Stimulated activated CD4-positive, alpha-beta T cell treated with anti-CD3 and anti-CD28 coated beads, Interleukin-4, amount 100 ng/mL, for 24 hours (primary cell): ENCODE data around the gene GTF3C5.

Experiments used
- DNase-seq: peaks from one replicate; pipeline ENCODE4 v3.0.0-alpha.2; 2020

The GTF3C5 gene

DNA sequence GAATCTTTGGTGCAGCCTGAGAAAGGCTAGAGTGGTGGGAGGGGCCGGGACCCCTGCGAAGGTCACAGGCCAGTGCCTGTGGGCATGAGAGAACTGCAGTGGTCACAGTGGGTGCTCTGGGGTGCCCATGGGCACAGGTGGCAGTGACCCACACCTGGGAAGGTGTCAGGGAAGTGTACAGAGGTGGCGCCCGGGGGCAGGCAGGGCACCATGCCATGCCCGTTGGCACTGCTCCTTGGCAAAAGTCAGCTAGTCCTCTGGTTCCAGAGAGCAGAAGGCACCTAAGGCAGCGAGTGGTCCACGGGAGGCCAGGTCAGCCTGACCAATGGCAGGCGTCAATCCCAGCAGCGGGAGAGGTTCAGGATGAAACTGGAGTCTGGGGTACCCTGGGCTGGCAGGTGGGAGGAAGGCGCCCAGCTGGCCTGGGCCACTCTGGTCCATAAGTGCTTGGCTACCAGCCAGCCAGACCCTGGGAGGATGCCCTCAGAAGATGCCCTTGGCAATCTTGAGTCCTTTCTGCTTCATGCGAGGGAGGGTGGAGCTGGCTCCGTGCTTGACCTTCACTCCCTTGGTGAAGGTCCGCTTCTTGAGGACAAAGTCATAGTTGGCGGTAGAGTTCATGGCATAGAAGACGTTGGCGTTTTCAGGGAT lies 67.4 kb downstream of the GTF3C5 start:
- no peak for DNase-seq

GRCh38 chr9:133098871-133099270 lies 68.1 kb downstream of the GTF3C5 start:
- DNase-seq, result no peak

- no peak for DNase-seq
Observed at GRCh38 chr9:133099726-133100505, 69.1 kb downstream of the GTF3C5 start.

DNA sequence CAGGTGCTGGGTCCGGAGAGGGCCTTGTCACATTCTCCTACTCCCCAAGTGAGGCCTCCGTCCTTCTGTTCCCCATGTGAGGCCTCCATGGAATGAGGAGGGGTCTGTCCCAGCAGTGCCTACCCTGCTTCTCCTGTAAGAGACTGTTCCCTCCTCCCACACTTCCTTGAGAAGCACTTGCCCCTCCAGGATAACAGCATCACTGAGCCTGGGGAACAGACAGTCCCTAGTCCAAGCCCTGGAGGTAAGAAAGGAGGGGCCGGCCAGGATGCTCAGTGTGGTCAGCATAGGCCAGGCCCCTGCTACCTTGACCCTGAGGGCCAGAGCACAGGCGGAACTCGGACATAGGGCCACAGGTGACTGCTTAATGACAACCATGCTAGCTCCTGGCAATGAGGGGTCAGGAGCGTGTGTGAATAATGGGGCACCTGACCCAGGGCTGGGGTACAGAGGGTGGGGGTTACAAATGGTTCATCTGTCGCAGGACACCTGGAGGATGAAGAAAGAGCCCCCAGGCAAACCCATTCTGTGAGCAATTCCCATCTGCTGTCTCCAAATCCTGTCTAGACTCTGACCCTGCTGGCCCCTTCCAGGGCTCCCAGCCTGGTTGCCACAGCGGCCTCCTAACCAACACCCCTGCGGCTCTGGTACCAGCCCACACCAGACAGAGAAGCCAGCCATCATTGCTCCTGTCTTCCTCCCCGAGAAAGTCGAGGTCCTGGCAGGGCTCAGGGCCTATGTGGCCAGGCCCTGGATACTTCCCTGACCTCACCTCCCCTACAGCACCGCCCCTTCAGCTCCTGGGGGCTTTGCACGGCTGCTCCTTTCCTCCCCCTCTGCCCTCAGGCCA lies 69.9 kb downstream of the GTF3C5 start:
- DNase-seq, result no peak

DNA sequence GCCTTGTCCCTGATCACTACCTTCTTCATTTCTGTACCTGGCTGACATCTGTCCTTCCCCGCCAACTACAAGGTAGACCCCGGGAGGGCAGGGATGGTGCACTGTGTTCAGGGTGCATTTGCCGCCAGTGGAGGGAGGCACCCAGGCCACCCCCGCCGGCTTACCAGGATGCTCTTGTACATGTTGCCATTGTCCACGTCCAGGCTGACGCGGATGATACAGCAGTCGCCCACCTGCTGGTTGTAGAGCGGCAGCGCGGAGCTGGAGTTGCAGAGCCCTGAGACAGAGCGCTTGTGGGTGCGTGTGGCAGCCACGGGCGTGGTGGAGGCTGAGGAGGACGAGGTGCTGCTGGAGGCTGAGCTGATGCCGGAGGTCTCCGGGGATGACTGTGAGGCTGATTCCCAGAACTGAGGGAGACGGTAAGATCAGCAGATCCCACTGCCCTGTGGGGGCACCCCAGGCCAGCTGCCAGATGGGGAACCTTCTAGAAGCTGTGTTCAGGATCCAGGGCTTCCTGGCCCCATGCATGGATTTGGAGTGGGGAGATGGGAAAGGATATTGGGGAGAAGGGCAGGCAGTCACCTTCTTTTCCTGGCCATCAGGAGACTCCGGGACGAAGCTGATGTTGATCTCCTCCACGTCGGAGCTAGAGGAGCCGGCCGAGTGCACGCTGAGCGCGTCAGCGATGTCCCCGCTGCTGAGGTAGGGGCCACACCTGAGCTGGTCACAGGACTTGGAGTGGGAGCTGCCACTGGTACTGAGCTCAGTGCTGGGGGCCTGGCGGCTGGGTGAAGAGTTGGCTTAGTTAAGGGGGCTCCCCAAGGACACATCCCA lies 70.8 kb downstream of the GTF3C5 start:
- no peak for DNase-seq

DNA sequence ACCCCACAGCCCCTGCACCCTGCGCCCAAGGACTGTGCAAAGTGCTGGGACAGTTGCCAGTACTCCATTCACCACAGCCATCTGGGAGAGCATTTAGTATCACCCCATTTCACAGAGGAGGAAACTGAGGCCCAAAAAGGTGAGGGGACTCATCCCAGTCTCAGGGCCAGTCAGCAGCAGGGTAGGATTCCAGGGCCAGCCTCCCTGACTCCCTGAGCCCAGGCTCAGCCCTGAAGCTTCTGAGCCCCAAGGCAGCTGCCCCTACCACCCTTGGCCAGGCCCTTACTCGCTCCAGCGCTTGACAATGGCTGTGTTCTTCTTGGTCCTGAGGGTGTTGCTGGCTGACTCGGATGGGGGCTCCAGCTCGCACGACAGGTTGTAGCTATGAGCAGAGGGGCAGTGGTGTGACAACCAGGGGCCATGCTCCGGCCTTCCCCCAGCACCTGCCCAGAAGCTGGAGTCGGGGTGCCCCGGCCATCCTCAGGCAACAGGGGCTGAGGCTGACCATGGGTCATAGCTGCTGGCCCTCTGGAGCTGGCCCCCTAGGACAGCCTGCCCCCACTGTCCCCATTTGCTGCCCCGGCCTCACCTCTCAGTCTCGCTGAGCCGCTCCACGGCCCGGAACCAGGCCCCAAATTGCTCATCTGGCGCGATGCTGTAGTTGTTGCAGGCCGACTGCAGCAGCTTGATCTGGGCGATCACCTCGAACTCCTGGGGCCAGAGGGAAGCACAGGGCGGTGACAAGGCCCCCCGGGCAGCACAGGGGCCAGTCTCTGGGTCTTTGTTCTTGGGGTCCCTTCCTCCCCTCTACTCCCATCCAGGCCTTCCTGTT lies 71.6 kb downstream of the GTF3C5 start:
- no peak for DNase-seq

DNA sequence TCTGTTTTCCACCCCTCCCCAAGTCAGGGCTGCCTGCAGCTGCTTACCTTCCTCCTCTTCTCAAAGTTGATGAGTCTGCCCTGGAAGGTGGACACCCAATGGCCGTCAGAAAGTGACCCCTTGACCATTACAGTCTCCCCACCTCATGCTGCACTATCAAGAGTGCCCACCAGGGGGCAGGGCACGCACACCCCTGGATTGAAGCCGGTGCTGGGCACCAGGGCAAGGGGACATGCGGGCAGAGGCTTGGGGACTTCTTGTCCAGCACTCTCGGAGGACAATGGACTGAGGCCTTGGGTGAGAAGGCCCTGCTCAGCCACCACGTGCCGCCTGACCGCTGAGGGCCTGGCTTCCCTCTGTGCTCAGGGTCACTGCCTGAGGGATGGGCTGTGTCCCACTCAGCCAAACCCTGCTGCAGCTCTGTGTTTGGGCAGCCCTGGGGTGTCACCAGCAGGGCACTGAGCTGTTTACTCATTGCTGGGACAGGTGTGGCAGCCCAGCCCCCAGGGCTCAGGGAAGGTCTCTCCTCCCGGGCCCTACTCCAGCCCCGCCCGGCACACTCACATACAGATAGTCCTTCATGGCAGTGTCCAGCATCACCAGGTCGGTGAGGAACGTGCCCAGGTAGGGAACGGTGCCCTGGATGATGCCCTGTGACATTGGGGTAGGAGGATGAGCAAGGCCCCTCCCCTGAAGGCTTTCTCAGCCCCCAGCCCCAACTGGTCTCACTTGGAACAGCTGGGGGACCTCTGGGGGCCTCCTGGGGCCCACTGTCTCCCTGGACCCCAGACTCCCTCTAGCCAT lies 72.6 kb downstream of the GTF3C5 start:
- DNase-seq, result peak; percentile 55

GRCh38 chr9:133103987-133104505 lies 73.2 kb downstream of the GTF3C5 start:
- DNase-seq, result no peak

DNA sequence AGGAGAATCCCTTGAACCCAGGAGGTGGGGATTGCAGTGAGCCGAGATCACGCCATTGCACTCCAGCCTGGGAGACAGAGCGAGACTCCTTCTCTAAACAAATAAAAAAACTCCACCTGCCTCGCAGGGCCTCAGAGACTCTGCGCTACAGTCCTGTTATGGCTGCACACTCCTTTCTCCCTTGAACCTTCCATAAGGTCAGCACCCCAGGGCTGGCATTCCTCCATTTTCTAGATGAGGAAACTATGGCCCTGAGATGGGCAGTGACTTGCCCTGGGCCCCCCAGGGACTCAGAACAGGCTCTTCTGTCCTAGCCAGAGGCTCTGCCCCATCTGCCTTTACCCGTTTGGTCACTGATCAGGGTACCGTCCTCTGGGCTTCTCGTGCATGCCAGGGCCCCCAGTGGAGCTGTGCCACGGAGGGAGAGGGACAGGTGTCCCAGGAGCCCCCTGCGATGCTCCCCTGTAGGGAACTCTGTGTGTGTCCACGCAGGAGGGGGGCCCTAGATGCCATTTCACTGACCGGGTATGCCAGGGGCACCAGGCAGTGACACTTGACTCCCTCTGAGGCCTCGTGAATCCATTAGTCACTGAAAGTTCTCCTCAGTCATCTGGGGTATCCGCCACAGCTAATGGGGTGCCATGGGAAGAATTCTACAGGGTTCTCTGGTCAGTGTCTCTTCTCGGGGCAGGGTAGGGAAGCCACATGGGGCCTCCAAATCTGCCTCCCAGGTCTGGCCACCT lies 74.1 kb downstream of the GTF3C5 start:
- DNase-seq, result no peak

DNA sequence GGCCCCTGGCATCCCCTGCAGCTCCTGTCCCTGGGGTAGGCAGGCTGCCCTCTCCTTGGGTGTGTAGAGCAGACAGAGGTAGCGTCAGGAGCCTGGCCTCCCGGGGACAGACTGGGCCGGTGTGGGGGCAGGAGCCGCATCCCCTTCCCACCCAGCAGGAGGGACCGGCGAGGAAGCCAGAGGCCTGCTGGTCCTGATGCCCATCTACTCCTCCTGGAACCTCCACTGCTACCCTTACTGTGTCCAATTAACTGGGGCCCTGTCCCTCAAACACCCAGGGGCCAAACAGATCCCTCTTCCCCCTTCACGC lies 74.6 kb downstream of the GTF3C5 start:
- no peak for DNase-seq

- DNase-seq, result no peak
Observed at GRCh38 chr9:133106511-133107244, 75.9 kb downstream of the GTF3C5 start.

GRCh38 chr9:133107245-133107722 lies 76.5 kb downstream of the GTF3C5 start:
- DNase-seq, result no peak
